Measurements from ENCODE around the gene ZEB1.

Gene ZEB1

GRCh38 chr10:31288001-31288400 is 31.0 kb upstream of the ZEB1 start:
- Histone ChIP-seq H3K36me3 (ENCODE audit: control insufficient read depth in 4 of 4, insufficient read depth in 4 of 4, low read length in 3 of 4) (no peaks in the 10 kb centered on the region), H3K27me3 (replicated peaks in 2 of 5; ENCODE audit: control insufficient read depth in 4 of 5, insufficient read depth in 5 of 5, low read length in 4 of 5) (no peaks in the 10 kb centered on the region), H3K27ac (ENCODE audit: insufficient read depth in 1 of 2, low read depth in 1 of 2, low read length in 2 of 2, poor library complexity in 1 of 2, severe bottlenecking in 2 of 2) (no peak overlapping the region), H3K4me1 (ENCODE audit: control extremely low read depth in 1 of 4, control insufficient read depth in 4 of 4, insufficient read depth in 4 of 4, low read length in 3 of 4) (no peaks in the 10 kb centered on the region), H3K9me3 (ENCODE audit: control extremely low read depth in 1 of 5, control insufficient read depth in 4 of 5, insufficient read depth in 2 of 5, low read depth in 1 of 5, low read length in 4 of 5) (peaks cover 0 to 1% (median 0%) of the 10 kb centered on the region in 5 experiments), H3K4me3 (ENCODE audit: control insufficient read depth in 1 of 7, extremely low read depth in 1 of 7, insufficient read depth in 4 of 7, low read depth in 2 of 7, low read length in 6 of 7) (no peak overlapping the region)
- CTCF ChIA-PET = no interaction called here
- POLR2A ChIA-PET = no interaction called here
- no peak for DNase-seq

GRCh38 chr10:31288962-31289361 is 30.1 kb upstream of the ZEB1 start:
- DNase-seq = no peak
- Histone ChIP-seq H3K4me3 (ENCODE audit: control insufficient read depth in 1 of 7, extremely low read depth in 1 of 7, insufficient read depth in 4 of 7, low read depth in 2 of 7, low read length in 6 of 7) (no peak overlapping the region), H3K27me3 (replicated peaks in 2 of 5; ENCODE audit: control insufficient read depth in 4 of 5, insufficient read depth in 5 of 5, low read length in 4 of 5) (no peaks in the 10 kb centered on the region), H3K27ac (ENCODE audit: insufficient read depth in 1 of 2, low read depth in 1 of 2, low read length in 2 of 2, poor library complexity in 1 of 2, severe bottlenecking in 2 of 2) (no peak overlapping the region), H3K36me3 (ENCODE audit: control insufficient read depth in 4 of 4, insufficient read depth in 4 of 4, low read length in 3 of 4) (no peaks in the 10 kb centered on the region), H3K4me1 (ENCODE audit: control extremely low read depth in 1 of 4, control insufficient read depth in 4 of 4, insufficient read depth in 4 of 4, low read length in 3 of 4) (no peaks in the 10 kb centered on the region), H3K9me3 (ENCODE audit: control extremely low read depth in 1 of 5, control insufficient read depth in 4 of 5, insufficient read depth in 2 of 5, low read depth in 1 of 5, low read length in 4 of 5) (peaks cover 0 to 1% (median 0%) of the 10 kb centered on the region in 5 experiments)
- ChIA-PET CTCF (no interaction called here), POLR2A (no interaction called here)
- WGBS (ENCODE audit: insufficient coverage) = 86% methylated on average over 1 of the region's 1 CpG

- DNase-seq = no peak
- Histone ChIP-seq H3K27ac (ENCODE audit: insufficient read depth in 1 of 2, low read depth in 1 of 2, low read length in 2 of 2, poor library complexity in 1 of 2, severe bottlenecking in 2 of 2) (no peak overlapping the region), H3K36me3 (ENCODE audit: control insufficient read depth in 4 of 4, insufficient read depth in 4 of 4, low read length in 3 of 4) (no peaks in the 10 kb centered on the region), H3K9me3 (ENCODE audit: control extremely low read depth in 1 of 5, control insufficient read depth in 4 of 5, insufficient read depth in 2 of 5, low read depth in 1 of 5, low read length in 4 of 5) (peaks cover 0 to 1% (median 0%) of the 10 kb centered on the region in 5 experiments), H3K4me3 (ENCODE audit: control insufficient read depth in 1 of 7, extremely low read depth in 1 of 7, insufficient read depth in 4 of 7, low read depth in 2 of 7, low read length in 6 of 7) (no peak overlapping the region), H3K4me1 (ENCODE audit: control extremely low read depth in 1 of 4, control insufficient read depth in 4 of 4, insufficient read depth in 4 of 4, low read length in 3 of 4) (no peaks in the 10 kb centered on the region), H3K27me3 (replicated peaks in 2 of 5; ENCODE audit: control insufficient read depth in 4 of 5, insufficient read depth in 5 of 5, low read length in 4 of 5) (no peaks in the 10 kb centered on the region)
- ChIA-PET POLR2A (no interaction called here), CTCF (interaction anchor here (0.6 to 1.6 kb wide), 3 partner anchors 12 to 207 kb away, joined by 3 to 5 read pairs (median 3); no protein-coding TSS in a partner anchor)
- WGBS (ENCODE audit: insufficient coverage) = 83% methylated on average over 1 of the region's 3 CpGs
Measured at GRCh38 chr10:31290386-31290785, 28.6 kb upstream of the ZEB1 start.

- H3K4me1 ChIP-seq (ENCODE audit: control extremely low read depth in 1 of 4, control insufficient read depth in 4 of 4, insufficient read depth in 4 of 4, low read length in 3 of 4) = no peaks in the 10 kb centered on the region
- no peak overlapping the region for H3K4me3 ChIP-seq (ENCODE audit: control insufficient read depth in 1 of 7, extremely low read depth in 1 of 7, insufficient read depth in 4 of 7, low read depth in 2 of 7, low read length in 6 of 7)
- ChIA-PET CTCF (interaction anchor here (1.6 kb wide), 1 partner anchor 208 kb away, joined by 5 read pairs; no protein-coding TSS in a partner anchor), POLR2A (no interaction called here)
- H3K36me3 ChIP-seq (ENCODE audit: control insufficient read depth in 4 of 4, insufficient read depth in 4 of 4, low read length in 3 of 4) = no peaks in the 10 kb centered on the region
- 100% methylated on average over 1 of the region's 1 CpG for WGBS (ENCODE audit: insufficient coverage)
- no peak for DNase-seq
- peaks cover 0 to 1% (median 0%) of the 10 kb centered on the region in 5 experiments for H3K9me3 ChIP-seq (ENCODE audit: control extremely low read depth in 1 of 5, control insufficient read depth in 4 of 5, insufficient read depth in 2 of 5, low read depth in 1 of 5, low read length in 4 of 5)
- no peak overlapping the region for H3K27ac ChIP-seq (ENCODE audit: insufficient read depth in 1 of 2, low read depth in 1 of 2, low read length in 2 of 2, poor library complexity in 1 of 2, severe bottlenecking in 2 of 2)
- no peaks in the 10 kb centered on the region for H3K27me3 ChIP-seq (replicated peaks in 2 of 5; ENCODE audit: control insufficient read depth in 4 of 5, insufficient read depth in 5 of 5, low read length in 4 of 5)
Measured at GRCh38 chr10:31291123-31291522, 27.9 kb upstream of the ZEB1 start.

- Histone ChIP-seq H3K9me3 (ENCODE audit: control extremely low read depth in 1 of 5, control insufficient read depth in 4 of 5, insufficient read depth in 2 of 5, low read depth in 1 of 5, low read length in 4 of 5) (no peaks in the 10 kb centered on the region), H3K4me1 (ENCODE audit: control extremely low read depth in 1 of 4, control insufficient read depth in 4 of 4, insufficient read depth in 4 of 4, low read length in 3 of 4) (peaks cover 0 to 4% (median 0%) of the 10 kb centered on the region in 4 experiments), H3K27me3 (replicated peaks in 2 of 5; ENCODE audit: control insufficient read depth in 4 of 5, insufficient read depth in 5 of 5, low read length in 4 of 5) (no peaks in the 10 kb centered on the region), H3K27ac (ENCODE audit: insufficient read depth in 1 of 2, low read depth in 1 of 2, low read length in 2 of 2, poor library complexity in 1 of 2, severe bottlenecking in 2 of 2) (no peak overlapping the region), H3K36me3 (ENCODE audit: control insufficient read depth in 4 of 4, insufficient read depth in 4 of 4, low read length in 3 of 4) (no peaks in the 10 kb centered on the region), H3K4me3 (ENCODE audit: control insufficient read depth in 1 of 7, extremely low read depth in 1 of 7, insufficient read depth in 4 of 7, low read depth in 2 of 7, low read length in 6 of 7) (no peak overlapping the region)
- DNase-seq = no peak
- POLR2A ChIA-PET = no interaction called here
- WGBS (ENCODE audit: insufficient coverage) = 100% methylated on average over 1 of the region's 3 CpGs
- CTCF ChIA-PET = interaction anchor here (1.2 kb wide), 1 partner anchor 210 kb away, joined by 3 read pairs; no protein-coding TSS in a partner anchor
Measured at GRCh38 chr10:31294558-31294957, 24.5 kb upstream of the ZEB1 start.

- WGBS (ENCODE audit: insufficient coverage) = 100% methylated on average over 1 of the region's 1 CpG
- peaks cover 0 to 4% (median 0%) of the 10 kb centered on the region in 4 experiments for H3K4me1 ChIP-seq (ENCODE audit: control extremely low read depth in 1 of 4, control insufficient read depth in 4 of 4, insufficient read depth in 4 of 4, low read length in 3 of 4)
- no peak overlapping the region for H3K27ac ChIP-seq (ENCODE audit: insufficient read depth in 1 of 2, low read depth in 1 of 2, low read length in 2 of 2, poor library complexity in 1 of 2, severe bottlenecking in 2 of 2)
- H3K27me3 ChIP-seq (replicated peaks in 2 of 5; ENCODE audit: control insufficient read depth in 4 of 5, insufficient read depth in 5 of 5, low read length in 4 of 5) = no peaks in the 10 kb centered on the region
- ChIA-PET POLR2A (no interaction called here), CTCF (no interaction called here)
- no peaks in the 10 kb centered on the region for H3K36me3 ChIP-seq (ENCODE audit: control insufficient read depth in 4 of 4, insufficient read depth in 4 of 4, low read length in 3 of 4)
- H3K9me3 ChIP-seq (ENCODE audit: control extremely low read depth in 1 of 5, control insufficient read depth in 4 of 5, insufficient read depth in 2 of 5, low read depth in 1 of 5, low read length in 4 of 5) = no peaks in the 10 kb centered on the region
- no peak for DNase-seq
- H3K4me3 ChIP-seq (ENCODE audit: control insufficient read depth in 1 of 7, extremely low read depth in 1 of 7, insufficient read depth in 4 of 7, low read depth in 2 of 7, low read length in 6 of 7) = no peak overlapping the region
Measured at GRCh38 chr10:31296754-31297153, 22.3 kb upstream of the ZEB1 start.

GRCh38 chr10:31299119-31299518 is 19.9 kb upstream of the ZEB1 start:
- no peaks in the 10 kb centered on the region for H3K36me3 ChIP-seq (ENCODE audit: control insufficient read depth in 4 of 4, insufficient read depth in 4 of 4, low read length in 3 of 4)
- ChIA-PET CTCF (interaction anchor here (0.8 to 0.9 kb wide), 2 partner anchors 19 to 28 kb away, joined by 3 to 4 read pairs; no protein-coding TSS in a partner anchor), POLR2A (interaction anchor here (0.6 kb wide), 1 partner anchor 27 kb away, joined by 3 read pairs; no protein-coding TSS in a partner anchor)
- H3K4me3 ChIP-seq (ENCODE audit: control insufficient read depth in 1 of 7, extremely low read depth in 1 of 7, insufficient read depth in 4 of 7, low read depth in 2 of 7, low read length in 6 of 7) = no peak overlapping the region
- no peak overlapping the region for H3K27ac ChIP-seq (ENCODE audit: insufficient read depth in 1 of 2, low read depth in 1 of 2, low read length in 2 of 2, poor library complexity in 1 of 2, severe bottlenecking in 2 of 2)
- H3K9me3 ChIP-seq (ENCODE audit: control extremely low read depth in 1 of 5, control insufficient read depth in 4 of 5, insufficient read depth in 2 of 5, low read depth in 1 of 5, low read length in 4 of 5) = no peaks in the 10 kb centered on the region
- peaks cover 0 to 7% (median 3%) of the 10 kb centered on the region in 4 experiments for H3K4me1 ChIP-seq (ENCODE audit: control extremely low read depth in 1 of 4, control insufficient read depth in 4 of 4, insufficient read depth in 4 of 4, low read length in 3 of 4)
- no peaks in the 10 kb centered on the region for H3K27me3 ChIP-seq (replicated peaks in 2 of 5; ENCODE audit: control insufficient read depth in 4 of 5, insufficient read depth in 5 of 5, low read length in 4 of 5)
- WGBS (ENCODE audit: insufficient coverage) = no CpG with 5 or more reads among the region's 1 CpG
- DNase-seq = peak; percentile 38 to 85 (median 71)
